HL-60 (cell line): ENCODE measurements around the gene S1PR1.

Source experiments
- CTCF ChIP-seq: IDR thresholded peaks from one replicate; pipeline ENCODE4 v1.5.1; 2011; ENCODE audit warnings: low read length, control low read depth, inconsistent platforms; ENCODE audit not compliant: insufficient read depth
- GABPA ChIP-seq: IDR thresholded peaks from 2 replicates; pipeline ENCODE4 v1.6.1; 2012; ENCODE audit warnings: low read depth
- REST ChIP-seq: IDR thresholded peaks from 2 replicates; pipeline ENCODE4 v1.6.1; 2012; ENCODE audit warnings: low read depth; ENCODE audit not compliant: insufficient replicate concordance

GRCh38 chr1:101200513-101200912 lies 36.3 kb upstream of the S1PR1 start:
- no peak for TF ChIP-seq CTCF
- TF ChIP-seq REST, result no peak
- TF ChIP-seq GABPA, result no peak
